GM12873 (cell line): ENCODE data around the gene BCAT1.

ENCODE experiments used
- CTCF ChIP-seq: IDR thresholded peaks from 2 replicates; pipeline ENCODE4 v1.5.1; 2012; ENCODE audit warnings: low read depth, mild to moderate bottlenecking, moderate library complexity, low read length, control low read depth; ENCODE audit not compliant: insufficient read depth; ENCODE audit errors: missing control alignments

BCAT1 gene

GRCh38 chr12:24768415-24768814 is 180.5 kb downstream of the BCAT1 start:
- peak; percentile 27 for TF ChIP-seq CTCF

- no peak for TF ChIP-seq CTCF
Observed at GRCh38 chr12:24767016-24767415, 181.9 kb downstream of the BCAT1 start.

DNA sequence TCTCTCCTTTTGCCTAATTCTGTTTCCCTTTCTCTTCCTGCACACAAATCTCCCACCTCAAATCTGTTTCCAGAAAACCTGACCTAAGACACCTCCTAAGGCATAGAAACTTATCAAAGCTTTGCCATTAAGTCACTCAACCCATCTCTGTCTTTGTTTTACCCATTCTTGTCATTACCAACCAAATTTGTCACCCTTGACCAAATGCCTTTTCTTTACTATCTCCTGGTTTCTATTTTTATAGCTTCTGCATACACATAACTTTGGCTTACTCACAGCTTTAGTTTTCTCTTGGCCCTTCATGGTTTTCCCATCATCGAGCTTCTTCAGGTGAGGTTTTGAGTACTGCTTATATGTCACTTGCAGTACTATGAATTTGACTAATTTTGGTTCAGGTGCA is 184.2 kb downstream of the BCAT1 start:
- TF ChIP-seq CTCF = no peak

- no peak for TF ChIP-seq CTCF
Observed at GRCh38 chr12:24760606-24761378, 188.1 kb downstream of the BCAT1 start.

DNA sequence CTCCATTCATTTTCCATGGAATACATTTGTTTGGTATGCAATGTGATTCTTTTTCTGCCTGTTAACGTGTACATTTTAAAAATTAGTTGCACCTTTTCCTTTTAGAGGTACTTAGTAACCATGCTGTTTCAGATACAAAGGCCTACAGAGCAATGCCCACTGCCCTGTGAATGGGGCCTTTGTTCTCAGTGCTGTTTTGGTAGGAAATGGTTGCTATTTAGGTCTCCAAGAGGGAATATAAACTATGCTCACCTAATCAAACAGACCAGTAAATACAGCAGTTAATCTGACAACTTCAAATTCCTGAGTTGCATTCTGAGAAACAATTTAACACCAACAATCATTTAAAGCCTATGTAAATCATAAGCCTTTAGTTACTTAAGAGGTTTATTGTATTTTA is 188.7 kb downstream of the BCAT1 start:
- no peak for TF ChIP-seq CTCF
